GM10248 (cell line): Measurements from ENCODE around the gene ARHGAP26.

ENCODE experiments used
- CTCF ChIA-PET: fragments of 300-600 bp; sonication (Branson Sonifier 250); formaldehyde crosslinking; extraction: SDS; loops from one replicate; lab custom pipeline; 2021; ENCODE audit warnings: antibody characterized with exemption; lab: Yijun Ruan, JAX
- POLR2A ChIA-PET: fragments of 350-650 bp; sonication (Branson Sonifier 250); formaldehyde crosslinking; extraction: SDS; loops from one replicate; lab custom pipeline; 2020; ENCODE audit warnings: antibody characterized with exemption; lab: Yijun Ruan, JAX
- DNase-seq: peaks from one replicate; pipeline ENCODE4 v3.0.0; 2012; ENCODE audit errors: extremely low spot score
- CTCF ChIP-seq: IDR thresholded peaks from 2 replicates; pipeline ENCODE4 v1.5.1; 2012; ENCODE audit warnings: mild to moderate bottlenecking, low read depth; ENCODE audit errors: extremely low read depth, missing control alignments, control extremely low read depth

ARHGAP26 gene

GRCh38 chr5:142938266-142938880 lies 168.2 kb downstream of the ARHGAP26 start:
- no peak for DNase-seq
- ChIA-PET CTCF (interaction anchor here (0.9 to 3.3 kb wide), 9 partner anchors 8 to 908 kb away, joined by 3 to 13 read pairs (median 5); no protein-coding TSS in a partner anchor), POLR2A (no interaction called here)
- TF ChIP-seq CTCF, result no peak

- no peak for DNase-seq
- ChIA-PET CTCF (interaction anchor here (0.9 to 3.3 kb wide), 9 partner anchors 7 to 907 kb away, joined by 3 to 13 read pairs (median 5); no protein-coding TSS in a partner anchor), POLR2A (no interaction called here)
- TF ChIP-seq CTCF, result no peak
These were observed 168.8 kb downstream of the ARHGAP26 start for GRCh38 chr5:142939006-142939405.

- POLR2A ChIA-PET, result no interaction called here
- CTCF ChIA-PET, result interaction anchor here (0.8 to 3.3 kb wide), 8 partner anchors 11 to 885 kb away, joined by 3 to 13 read pairs (median 4); no protein-coding TSS in a partner anchor
- DNase-seq, result no peak
- no peak for TF ChIP-seq CTCF
These were observed 169.7 kb downstream of the ARHGAP26 start for GRCh38 chr5:142939884-142940283.

GRCh38 chr5:142941245-142941644 lies 171.1 kb downstream of the ARHGAP26 start:
- ChIA-PET CTCF (no interaction called here), POLR2A (no interaction called here)
- no peak for TF ChIP-seq CTCF
- DNase-seq, result no peak

- CTCF ChIA-PET, result interaction anchor here (1.3 kb wide), 2 partner anchors 11 to 16 kb away, joined by 4 to 5 read pairs; no protein-coding TSS in a partner anchor
- POLR2A ChIA-PET, result no interaction called here
- no peak for TF ChIP-seq CTCF
- DNase-seq, result no peak
These were observed 172.7 kb downstream of the ARHGAP26 start for GRCh38 chr5:142942901-142943300.

- TF ChIP-seq CTCF, result no peak
- CTCF ChIA-PET, result interaction anchor here (0.9 to 2.7 kb wide), 4 partner anchors 10 to 21 kb away, joined by 3 to 9 read pairs (median 4); no protein-coding TSS in a partner anchor
- POLR2A ChIA-PET, result no interaction called here
- DNase-seq, result no peak
These were observed 174.0 kb downstream of the ARHGAP26 start for GRCh38 chr5:142944140-142944539.
